T-helper 9 cell (primary cell): ENCODE results near the gene LRRC45.

Experiments
- DNase-seq: peaks from one replicate; pipeline ENCODE4 v3.0.0-alpha.2; 2020

The LRRC45 gene

DNA sequence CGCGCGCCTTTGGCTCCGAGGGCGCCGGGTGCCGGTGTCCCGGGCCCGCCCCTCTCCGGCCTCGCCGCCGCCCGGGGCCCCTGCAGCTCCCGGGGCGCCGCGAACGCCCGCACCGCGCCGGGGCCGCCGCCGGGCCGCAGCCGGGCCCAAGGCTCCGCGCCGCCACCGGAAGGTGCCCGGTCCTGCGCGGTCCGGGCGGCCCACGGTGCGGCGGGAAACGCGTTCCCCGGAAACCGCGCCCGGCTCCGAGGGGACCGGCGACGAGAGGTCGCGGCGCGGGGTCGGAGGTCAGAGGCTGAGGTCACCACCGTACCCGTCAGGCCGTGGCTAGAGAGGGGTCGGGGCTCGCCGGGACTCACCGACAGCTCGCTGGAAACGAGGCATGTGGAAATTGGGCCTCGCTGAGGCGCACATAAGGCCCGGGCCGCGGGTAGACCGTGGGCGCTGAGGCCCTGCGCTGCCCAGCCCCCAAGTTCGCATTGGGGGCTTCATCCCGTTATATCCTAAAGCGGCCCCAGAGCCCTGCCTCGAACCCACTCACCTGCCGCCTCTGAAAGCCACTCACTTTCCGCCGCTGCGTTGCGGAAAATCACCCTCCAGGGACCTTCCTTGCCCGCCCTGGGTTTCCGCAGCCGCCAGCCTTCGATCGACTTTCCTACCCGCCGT lies 42.7 kb downstream of the LRRC45 start, which contains the start of gene DUS1L:
DUS1L (minus strand) TSS at position 167 of the 666 bp plus-strand sequence. CDS start 745 bp downstream, outside the sequence.
- DNase-seq: peak; percentile 65

DNA sequence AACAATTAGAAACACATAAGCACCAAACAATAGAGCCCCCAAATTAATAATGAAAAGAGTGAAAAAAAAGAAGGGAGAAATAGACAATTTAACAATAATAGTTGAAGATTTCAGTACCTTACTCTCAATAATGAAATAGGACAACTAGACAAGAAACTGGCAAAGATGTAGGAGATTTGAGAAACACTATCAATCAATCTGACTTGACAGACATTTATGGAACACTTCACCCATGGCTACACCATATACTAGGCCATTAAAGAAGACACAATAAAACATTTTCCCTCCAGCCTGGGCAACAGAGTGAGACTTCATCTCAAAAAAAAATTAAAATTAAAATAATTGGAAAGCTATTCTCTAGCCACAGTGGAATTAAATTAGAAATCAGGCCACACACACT lies 47.5 kb downstream of the LRRC45 start:
- DNase-seq: no peak

DNA sequence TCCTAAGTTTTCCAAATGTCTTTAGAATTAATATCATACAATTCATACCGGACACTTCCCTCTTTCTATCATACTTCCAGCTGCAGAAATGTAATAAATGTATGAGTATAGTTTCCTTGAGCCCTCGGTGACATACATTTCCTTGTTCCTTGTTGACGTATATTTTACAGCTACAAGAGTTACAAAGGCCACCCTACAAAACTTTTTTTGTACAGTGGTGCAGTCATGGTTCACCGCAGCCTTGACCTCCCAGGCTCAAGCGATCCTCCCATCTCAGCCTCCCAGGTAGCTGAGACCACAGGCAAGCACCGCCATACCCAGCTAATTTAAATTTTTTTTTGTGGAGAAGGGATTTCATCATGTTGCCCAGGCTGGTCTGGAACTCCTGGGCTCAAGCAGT lies 49.7 kb downstream of the LRRC45 start:
- DNase-seq: no peak

DNA sequence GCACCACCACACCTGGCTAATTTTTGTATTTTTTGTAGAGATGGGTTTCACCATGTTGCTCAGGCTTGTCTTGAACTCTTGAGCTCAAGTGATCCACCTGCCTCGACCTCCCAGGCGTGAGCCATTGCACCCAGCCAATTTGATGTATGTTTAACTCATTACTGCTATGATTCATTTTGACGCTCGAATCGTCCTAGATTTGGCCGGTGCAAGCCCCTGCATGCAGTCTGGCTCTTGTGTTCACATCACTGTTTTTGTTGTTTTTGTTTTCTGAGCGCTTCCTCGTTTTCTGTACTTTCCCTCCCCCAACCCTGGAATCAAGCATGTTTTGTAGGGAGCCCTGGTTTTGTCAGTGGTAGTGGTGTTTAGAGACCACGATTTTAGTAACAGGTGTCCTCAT lies 50.3 kb downstream of the LRRC45 start:
- no peak for DNase-seq

DNA sequence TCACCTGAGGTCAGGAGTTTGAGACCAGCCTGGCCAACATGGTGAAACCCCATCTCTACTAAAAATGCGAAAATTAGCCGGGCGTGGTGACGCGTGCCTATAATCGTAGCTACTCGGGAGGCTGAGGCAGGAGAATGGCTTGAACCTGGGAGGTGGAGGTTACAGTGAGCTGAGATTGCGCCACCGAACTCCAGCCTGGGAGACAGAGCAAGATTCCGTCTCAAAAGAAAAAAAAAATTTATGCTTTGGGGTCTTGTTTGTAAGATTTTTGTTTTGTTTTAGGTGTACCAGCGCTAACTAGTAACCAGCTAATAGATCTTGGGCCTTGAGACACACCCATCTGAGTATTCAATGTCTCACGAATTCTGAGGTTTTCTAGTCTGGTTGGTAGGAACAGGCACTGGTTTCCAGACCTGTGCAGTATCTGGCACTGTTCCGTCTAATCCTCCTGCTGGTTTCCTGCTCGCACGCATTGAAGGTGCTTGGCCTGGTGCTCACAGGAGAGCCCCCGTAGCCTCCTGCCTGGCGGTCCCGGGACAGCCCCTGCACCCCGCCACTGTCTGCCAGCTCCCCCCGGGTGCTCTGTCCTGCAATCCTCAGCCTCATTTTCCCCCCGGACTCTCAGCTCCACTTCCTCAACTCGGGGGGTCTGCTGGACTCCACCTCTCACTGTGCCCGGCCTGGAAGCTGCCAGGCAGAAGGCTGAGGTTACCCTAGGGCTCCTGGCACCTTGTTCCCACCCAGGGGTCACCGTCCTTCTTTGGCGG lies 53.1 kb downstream of the LRRC45 start:
- no peak for DNase-seq

DNA sequence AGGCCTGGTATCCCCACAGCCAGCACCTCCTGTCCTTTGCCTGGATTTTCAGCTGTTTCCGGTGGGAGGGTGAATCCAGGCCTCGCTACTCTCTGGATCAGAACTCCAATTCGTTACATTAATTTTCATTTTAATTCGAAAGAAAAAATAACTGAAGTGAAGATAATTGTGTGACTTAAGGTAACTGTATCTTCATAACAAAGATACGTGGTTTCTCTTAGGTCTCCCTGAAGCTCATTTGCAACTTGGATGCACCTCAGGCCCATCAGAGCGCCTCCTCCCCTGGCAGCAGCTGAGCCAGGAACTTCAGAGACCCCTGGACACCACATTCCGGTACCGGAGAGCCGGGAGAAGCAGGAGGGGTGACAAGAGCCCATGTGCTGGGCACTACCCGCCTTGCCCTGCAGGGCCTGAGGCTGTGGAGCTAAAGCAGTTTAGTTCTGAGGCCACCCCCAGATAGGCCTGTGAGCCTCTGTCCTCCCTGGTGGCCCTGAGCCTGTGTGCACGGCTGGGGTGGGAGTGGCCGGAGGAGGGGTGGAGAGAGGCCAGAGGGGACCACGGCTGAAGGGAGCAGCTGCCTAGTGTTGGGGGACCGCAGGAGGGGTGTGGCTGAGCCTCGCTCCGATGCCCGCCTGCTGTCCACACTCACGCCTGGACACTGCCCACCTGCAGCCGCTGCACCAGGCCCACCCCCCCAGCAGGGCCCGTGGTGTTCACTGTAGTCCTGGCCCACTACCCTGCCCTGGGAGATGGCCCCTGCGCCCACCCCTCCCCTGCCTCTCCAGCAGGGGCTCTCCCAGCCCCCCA lies 53.9 kb downstream of the LRRC45 start:
- DNase-seq: no peak

DNA sequence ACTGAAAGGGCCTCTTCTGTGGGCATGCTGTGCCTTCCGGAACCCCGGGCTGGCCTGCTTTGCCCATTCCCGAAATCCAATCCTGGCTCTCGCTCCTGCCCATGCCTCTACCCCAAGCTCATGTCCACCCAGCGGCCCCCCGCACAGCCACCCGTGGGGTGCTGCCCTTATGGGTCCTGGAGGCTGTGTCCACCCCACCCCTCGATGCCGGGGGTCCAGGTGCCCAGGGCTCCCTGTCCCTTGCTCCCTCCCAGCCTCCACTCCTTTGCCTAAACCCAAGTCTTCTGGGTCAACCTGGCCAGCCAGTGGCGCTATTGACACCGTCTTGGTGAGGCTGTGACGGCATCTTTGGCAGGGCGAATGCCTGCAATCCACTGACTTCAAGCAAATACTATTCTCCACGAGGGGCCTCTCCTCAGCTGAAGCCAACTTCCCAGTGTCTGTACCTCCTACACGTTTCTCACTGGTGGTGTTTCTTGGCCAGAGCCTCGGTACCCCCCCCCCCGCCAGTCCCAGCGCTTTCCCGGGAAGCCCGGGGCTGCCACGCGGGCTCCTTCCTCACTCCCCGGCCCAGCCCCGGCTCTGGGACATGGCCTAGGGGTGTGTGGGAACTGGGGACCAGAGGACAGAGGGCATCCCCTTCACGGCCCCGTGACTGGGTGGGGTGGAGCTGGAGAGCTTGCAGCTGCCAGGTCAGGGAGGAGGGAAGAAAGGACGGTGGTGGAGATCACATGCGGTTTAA lies 54.7 kb downstream of the LRRC45 start:
- no peak for DNase-seq

DNA sequence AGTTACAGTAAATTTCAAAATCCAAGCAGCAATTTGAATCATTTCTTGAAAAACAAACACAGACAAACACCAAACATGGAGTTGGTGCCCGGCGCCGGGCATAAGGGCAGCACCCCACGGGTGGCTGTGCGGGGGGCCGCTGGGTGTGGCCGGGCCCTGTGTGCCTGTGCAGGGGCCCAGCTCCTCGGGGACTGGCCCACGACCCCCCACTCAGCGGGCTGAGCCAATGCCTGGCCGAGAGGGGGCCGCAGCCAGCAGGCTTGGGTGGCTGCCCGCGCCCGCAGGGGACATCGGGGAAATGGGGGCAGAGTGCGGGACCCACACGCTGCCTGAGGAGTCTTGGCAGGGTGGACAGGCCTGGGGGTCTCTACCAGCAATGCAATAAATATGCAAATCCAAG lies 55.3 kb downstream of the LRRC45 start:
- no peak for DNase-seq

DNA sequence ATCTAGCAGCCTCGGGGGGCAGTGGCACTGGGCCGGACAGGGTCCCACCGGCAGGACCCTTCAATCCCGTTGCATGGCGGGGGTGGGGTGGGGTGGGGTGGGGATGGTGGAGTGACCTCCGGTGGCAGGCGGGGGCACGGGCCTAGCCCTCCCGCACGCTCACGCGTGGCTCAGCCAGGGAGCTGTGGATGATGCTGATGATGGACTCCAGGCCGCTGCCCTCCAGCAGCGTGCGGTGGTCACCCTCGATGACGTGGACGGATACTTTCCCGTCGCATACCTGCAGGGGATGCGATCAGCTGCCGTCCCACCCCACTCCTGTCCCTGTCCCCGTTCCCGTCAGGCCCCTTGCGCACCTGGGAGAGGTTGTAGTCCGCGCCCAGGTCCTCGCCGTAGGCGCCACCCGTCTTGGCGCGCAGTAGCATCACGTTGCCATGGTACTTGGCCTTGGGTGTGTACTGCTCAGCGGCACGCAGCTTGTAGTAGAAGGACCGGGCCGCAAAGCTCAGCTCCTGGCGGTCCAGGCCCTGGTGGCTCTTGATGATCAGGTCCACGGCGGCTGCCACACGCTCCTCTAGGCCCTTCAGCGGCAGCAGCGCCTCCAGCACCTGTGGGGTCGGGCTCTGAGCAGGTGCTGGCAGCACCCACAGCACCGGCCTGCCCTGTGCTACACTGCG lies 56.0 kb downstream of the LRRC45 start:
- DNase-seq: no peak

DNA sequence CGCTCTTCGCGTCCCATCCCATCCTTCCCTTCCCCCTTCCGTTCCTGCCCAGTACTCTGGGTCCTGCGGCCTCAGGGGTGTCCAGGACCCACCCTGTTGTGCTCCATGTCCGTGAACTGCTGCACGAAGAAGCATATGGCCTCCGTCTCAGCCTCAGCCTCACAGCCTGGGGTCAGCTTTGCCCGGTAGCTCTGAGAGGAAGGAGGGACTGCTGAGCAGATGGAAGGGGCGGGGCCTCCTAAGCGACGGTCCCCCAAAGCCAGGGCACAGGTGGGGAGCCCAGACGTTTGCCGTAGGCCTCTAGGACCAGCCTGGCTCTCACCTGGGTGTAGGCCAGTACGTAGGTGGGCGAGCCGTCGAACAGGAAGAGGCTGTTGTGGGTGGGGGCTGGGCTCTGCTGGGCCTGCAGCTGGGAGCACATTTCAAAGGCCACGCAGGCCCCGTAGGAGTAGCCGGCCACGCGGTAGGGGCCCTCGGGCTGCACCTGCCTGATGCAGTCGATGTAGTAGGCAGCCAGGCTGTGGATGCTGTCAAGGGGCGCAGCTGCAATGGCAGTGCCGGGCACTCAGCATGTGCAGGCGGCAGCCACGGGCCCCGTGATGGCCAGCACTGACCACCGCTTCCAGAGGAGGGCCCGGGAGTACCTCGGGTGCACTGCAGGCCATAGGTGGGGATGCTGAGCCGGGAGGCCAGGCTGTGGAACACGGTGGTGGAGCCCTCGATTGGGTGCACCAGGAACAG lies 57.1 kb downstream of the LRRC45 start:
- DNase-seq: no peak
